ENCODE data around the gene GLRX2.

- TF ChIP-seq POLR2A (IDR thresholded peaks at IDR 0.05; ENCODE audit: low read depth, low read length) (no peak), POLR2AphosphoS5 (IDR thresholded peaks at IDR 0.05; ENCODE audit: low read depth, low read length) (no peak), TAF1 (IDR thresholded peaks at IDR 0.05; ENCODE audit: borderline replicate concordance, low read depth, low read length) (no peak)
Measured at GRCh38 chr1:193108471-193108870, 3.3 kb upstream of the GLRX2 start.
